A673 (cell line): ENCODE data around the gene CYP11A1.
"Not testable (repeated sequence)": the region's sequence is repeated elsewhere in the genome, so short reads cannot be mapped to it uniquely, and the experiment has no call there.

Experiments used
- EZH2 ChIP-seq: fragments of 200-600 bp; sonication (generic); IDR thresholded peaks from 2 replicates; pipeline ENCODE4 v1.6.1; 2017; ENCODE audit warnings: borderline replicate concordance, low read depth, mild to moderate bottlenecking, mixed read lengths, antibody characterized with exemption, low read length; ENCODE audit not compliant: poor library complexity, severe bottlenecking
- TF ChIP-seq, protein P1 (sequence below): fragments of 300-800, 200-600 bp; sonication (generic); conservative IDR thresholded peaks from 2 replicates; pipeline ENCODE4 v1.5.1; 2017; ENCODE audit warnings: low read depth, mild to moderate bottlenecking, antibody characterized with exemption, low read length, moderate library complexity, mixed read lengths

DNA sequence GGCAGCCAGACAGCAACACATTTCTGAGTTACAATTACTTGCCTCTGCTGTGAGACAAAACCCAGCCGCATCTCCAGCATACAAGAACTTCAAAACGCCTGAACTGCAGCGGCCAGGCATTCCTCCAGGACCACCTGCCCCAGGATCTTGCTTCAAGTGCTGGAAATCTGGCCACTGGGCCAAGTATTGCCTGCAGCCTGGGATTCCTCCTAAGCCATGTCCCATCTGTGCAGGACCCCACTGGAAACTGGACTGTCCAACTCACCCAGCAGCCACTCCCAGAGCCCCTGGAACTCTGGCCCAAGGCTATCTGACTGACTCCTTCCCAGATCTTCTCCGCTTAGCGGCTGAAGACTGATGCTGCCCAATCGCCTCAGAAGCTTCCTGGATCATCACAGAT lies 11.4 kb downstream of the CYP11A1 start:
- TF ChIP-seq, protein P1, sequence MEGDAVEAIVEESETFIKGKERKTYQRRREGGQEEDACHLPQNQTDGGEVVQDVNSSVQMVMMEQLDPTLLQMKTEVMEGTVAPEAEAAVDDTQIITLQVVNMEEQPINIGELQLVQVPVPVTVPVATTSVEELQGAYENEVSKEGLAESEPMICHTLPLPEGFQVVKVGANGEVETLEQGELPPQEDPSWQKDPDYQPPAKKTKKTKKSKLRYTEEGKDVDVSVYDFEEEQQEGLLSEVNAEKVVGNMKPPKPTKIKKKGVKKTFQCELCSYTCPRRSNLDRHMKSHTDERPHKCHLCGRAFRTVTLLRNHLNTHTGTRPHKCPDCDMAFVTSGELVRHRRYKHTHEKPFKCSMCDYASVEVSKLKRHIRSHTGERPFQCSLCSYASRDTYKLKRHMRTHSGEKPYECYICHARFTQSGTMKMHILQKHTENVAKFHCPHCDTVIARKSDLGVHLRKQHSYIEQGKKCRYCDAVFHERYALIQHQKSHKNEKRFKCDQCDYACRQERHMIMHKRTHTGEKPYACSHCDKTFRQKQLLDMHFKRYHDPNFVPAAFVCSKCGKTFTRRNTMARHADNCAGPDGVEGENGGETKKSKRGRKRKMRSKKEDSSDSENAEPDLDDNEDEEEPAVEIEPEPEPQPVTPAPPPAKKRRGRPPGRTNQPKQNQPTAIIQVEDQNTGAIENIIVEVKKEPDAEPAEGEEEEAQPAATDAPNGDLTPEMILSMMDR: not testable (repeated sequence)
- not testable (repeated sequence) for TF ChIP-seq EZH2
